Activated naive CD8-positive, alpha-beta T cell treated with anti-CD3 and anti-CD28 coated beads, Interleukin-2, amount 50 U/mL, for 24 hours (primary cell): Measurements from ENCODE around the gene KRT9.

Source experiments
- ATAC-seq: fragments of 150-1000 bp; cut with Tn5 transposase; one replicate; pipeline ENCODE4 v1.10.0; 2021
- DNase-seq: peaks from one replicate; pipeline ENCODE4 v3.0.0; 2021
- H3K27ac Mint-ChIP-seq: one replicate; pipeline ENCODE4 v1.8.0; 2021; ENCODE audit warnings: mild to moderate bottlenecking, mixed read lengths
- H3K27me3 Mint-ChIP-seq: one replicate; pipeline ENCODE4 v1.8.0; 2021; ENCODE audit warnings: mixed read lengths
- H3K36me3 Mint-ChIP-seq: one replicate; pipeline ENCODE4 v1.8.0; 2021; ENCODE audit warnings: low read depth, mixed read lengths
- H3K4me1 Mint-ChIP-seq: one replicate; pipeline ENCODE4 v1.8.0; 2021; ENCODE audit warnings: mixed read lengths
- H3K4me3 Mint-ChIP-seq: one replicate; pipeline ENCODE4 v1.8.0; 2021; ENCODE audit warnings: mild to moderate bottlenecking, moderate library complexity, mixed read lengths
- H3K9me3 Mint-ChIP-seq: one replicate; pipeline ENCODE4 v1.8.0; 2021; ENCODE audit warnings: mixed read lengths

Gene KRT9

GRCh38 chr17:41523787-41524186, 48.1 kb downstream of the KRT9 start:
- Mint-ChIP-seq H3K27ac (no peak overlapping the region), H3K4me3 (no peak overlapping the region), H3K4me1 (peaks cover 2% of the 10 kb centered on the region), H3K9me3 (no peaks in the 10 kb centered on the region), H3K36me3 (no peaks in the 10 kb centered on the region), H3K27me3 (peaks cover 27% of the 10 kb centered on the region)
- ATAC-seq (no peak), DNase-seq (no peak)

- peaks cover 21% of the 10 kb centered on the region for H3K27me3 Mint-ChIP-seq
Measured at GRCh38 chr17:41523225-41523593, 48.6 kb downstream of the KRT9 start.

GRCh38 chr17:41522301-41523224, 49.3 kb downstream of the KRT9 start:
- ATAC-seq (no peak), DNase-seq (no peak)
- no peaks in the 10 kb centered on the region for H3K9me3 Mint-ChIP-seq
- H3K36me3 Mint-ChIP-seq, result no peaks in the 10 kb centered on the region
- no peaks in the 10 kb centered on the region for H3K4me1 Mint-ChIP-seq
- no peak overlapping the region for H3K4me3 Mint-ChIP-seq
- peaks cover 18% of the 10 kb centered on the region for H3K27me3 Mint-ChIP-seq
- no peak overlapping the region for H3K27ac Mint-ChIP-seq

More at GRCh38 chr17:41523225-41523593, 48.6 kb downstream of the KRT9 start:
- Mint-ChIP-seq H3K9me3 (no peaks in the 10 kb centered on the region), H3K4me1 (no peaks in the 10 kb centered on the region), H3K4me3 (no peak overlapping the region), H3K36me3 (no peaks in the 10 kb centered on the region), H3K27ac (no peak overlapping the region)
- no peak for DNase-seq
- ATAC-seq, result no peak

- Mint-ChIP-seq H3K4me1 (no peaks in the 10 kb centered on the region), H3K27ac (no peak overlapping the region), H3K4me3 (no peak overlapping the region), H3K27me3 (peaks cover 9% of the 10 kb centered on the region), H3K36me3 (no peaks in the 10 kb centered on the region), H3K9me3 (no peaks in the 10 kb centered on the region)
- no peak for DNase-seq
- ATAC-seq, result no peak
Measured at GRCh38 chr17:41521574-41522261, 50.1 kb downstream of the KRT9 start.

GRCh38 chr17:41520821-41521521, 50.9 kb downstream of the KRT9 start:
- H3K27ac Mint-ChIP-seq, result no peak overlapping the region
- ATAC-seq, result no peak
- H3K4me3 Mint-ChIP-seq, result no peak overlapping the region
- no peaks in the 10 kb centered on the region for H3K9me3 Mint-ChIP-seq
- no peak for DNase-seq
- H3K36me3 Mint-ChIP-seq, result no peaks in the 10 kb centered on the region
- no peaks in the 10 kb centered on the region for H3K4me1 Mint-ChIP-seq
- peaks cover 4% of the 10 kb centered on the region for H3K27me3 Mint-ChIP-seq

GRCh38 chr17:41519501-41520224, 52.2 kb downstream of the KRT9 start:
- no peak for DNase-seq
- no peaks in the 10 kb centered on the region for H3K36me3 Mint-ChIP-seq
- no peak overlapping the region for H3K4me3 Mint-ChIP-seq
- peaks cover 1% of the 10 kb centered on the region for H3K27me3 Mint-ChIP-seq
- ATAC-seq, result no peak
- H3K27ac Mint-ChIP-seq, result no peak overlapping the region
- H3K9me3 Mint-ChIP-seq, result no peaks in the 10 kb centered on the region
- H3K4me1 Mint-ChIP-seq, result no peaks in the 10 kb centered on the region

- Mint-ChIP-seq H3K4me3 (no peak within 1 kb of the TSS), H3K27ac (no peak within 1 kb of the TSS), H3K27me3 (peaks cover 1% of the 10 kb centered on the region), H3K4me1 (no peaks in the 10 kb centered on the region), H3K36me3 (no peaks in the 10 kb centered on the region), H3K9me3 (no peaks in the 10 kb centered on the region)
- ATAC-seq (no peak), DNase-seq (no peak)
Measured at GRCh38 chr17:41518789-41519449, 52.9 kb downstream of the KRT9 start, which contains the start of gene KRT15. Gene KRT15 (minus strand): TSS chr17:41518890. CDS start chr17:41518827, 63 bp downstream.

GRCh38 chr17:41518031-41518430, 53.8 kb downstream of the KRT9 start:
- no peak overlapping the region for H3K4me3 Mint-ChIP-seq
- no peaks in the 10 kb centered on the region for H3K4me1 Mint-ChIP-seq
- H3K27ac Mint-ChIP-seq, result no peak overlapping the region
- DNase-seq (no peak), ATAC-seq (no peak)
- H3K27me3 Mint-ChIP-seq, result peaks cover 1% of the 10 kb centered on the region
- no peaks in the 10 kb centered on the region for H3K9me3 Mint-ChIP-seq
- no peaks in the 10 kb centered on the region for H3K36me3 Mint-ChIP-seq

- Mint-ChIP-seq H3K9me3 (no peaks in the 10 kb centered on the region), H3K27ac (no peak overlapping the region), H3K4me3 (no peak overlapping the region), H3K4me1 (no peaks in the 10 kb centered on the region), H3K27me3 (peaks cover 1% of the 10 kb centered on the region), H3K36me3 (no peaks in the 10 kb centered on the region)
- no peak for ATAC-seq
- no peak for DNase-seq
Measured at GRCh38 chr17:41516830-41517283, 55.0 kb downstream of the KRT9 start.

- DNase-seq (no peak), ATAC-seq (no peak)
- no peak overlapping the region for H3K27ac Mint-ChIP-seq
- peaks cover 1% of the 10 kb centered on the region for H3K27me3 Mint-ChIP-seq
- no peak overlapping the region for H3K4me3 Mint-ChIP-seq
- H3K36me3 Mint-ChIP-seq, result no peaks in the 10 kb centered on the region
- H3K9me3 Mint-ChIP-seq, result no peaks in the 10 kb centered on the region
- H3K4me1 Mint-ChIP-seq, result no peaks in the 10 kb centered on the region
Measured at GRCh38 chr17:41516147-41516829, 55.6 kb downstream of the KRT9 start.
